HEK293T (cell line): Measurements from ENCODE around the gene PIK3R1.

Source experiments
- FOXM1 ChIP-seq: fragments of 450-650 bp; IDR thresholded peaks from 2 replicates; pipeline ENCODE4 v1.6.1; 2017; ENCODE audit warnings: mild to moderate bottlenecking, borderline replicate concordance
- LEF1 ChIP-seq: fragments of 450-650 bp; IDR thresholded peaks from 2 replicates; pipeline ENCODE4 v1.6.1; 2017; ENCODE audit warnings: mild to moderate bottlenecking, borderline replicate concordance
- SP1 ChIP-seq: fragments of 450-650 bp; IDR thresholded peaks from 2 replicates; pipeline ENCODE4 v1.6.1; 2017
- SUZ12 ChIP-seq: fragments of 450-650 bp; IDR thresholded peaks from 2 replicates; pipeline ENCODE4 v1.6.1; 2016; ENCODE audit warnings: mild to moderate bottlenecking
- TARDBP ChIP-seq: fragments of 450-650 bp; IDR thresholded peaks from 2 replicates; pipeline ENCODE4 v1.6.1; 2016
- ZNF384 ChIP-seq: fragments of 450-650 bp; IDR thresholded peaks from 2 replicates; pipeline ENCODE4 v1.6.1; 2016

DNA sequence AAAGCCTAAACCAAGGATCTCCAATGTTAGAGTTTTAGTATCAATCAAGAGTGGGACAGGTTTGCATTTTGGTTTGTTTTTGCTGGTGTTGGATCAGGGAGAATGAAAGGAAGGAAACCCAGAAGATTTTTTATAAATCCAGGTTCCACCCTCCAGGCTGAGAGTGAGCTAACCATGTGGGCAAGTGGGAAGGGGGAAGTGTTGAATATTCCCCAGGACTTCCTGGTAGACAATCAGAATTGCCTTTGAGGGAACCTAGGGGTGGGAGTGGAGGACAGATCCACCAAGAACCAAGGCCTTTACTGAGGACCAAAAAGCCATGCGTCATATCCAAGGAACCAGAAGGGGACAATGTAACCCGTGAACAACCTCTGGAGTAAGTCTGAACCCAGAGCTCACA, 33.5 kb upstream of the PIK3R1 start:
- TF ChIP-seq SUZ12 (no peak), LEF1 (no peak), TARDBP (no peak), FOXM1 (no peak), SP1 (no peak), ZNF384 (no peak)
